Central memory CD8-positive, alpha-beta T cell (primary cell): Measurements from ENCODE around the gene SELENOV.
A peak's percentile ranks its signal among the peaks of the same experiment; 100 is the strongest.

ENCODE experiments used
- ATAC-seq: fragments of 150-1000 bp; cut with Tn5 transposase; replicated peaks from 2 replicates; pipeline ENCODE4 v1.10.0; 2022; ENCODE audit warnings: mild to moderate bottlenecking, moderate FRiP score, moderate number of reproducible peaks; ENCODE audit not compliant: poor library complexity, severe bottlenecking; ENCODE audit errors: extremely low read depth
- DNase-seq, 2 donors: peaks; one replicate each; pipeline ENCODE4 v3.0.0; 2021; ENCODE audit warnings: low spot score in 2 of 2
- H3K27ac Mint-ChIP-seq: one replicate; pipeline ENCODE4 v1.8.0; 2022; ENCODE audit warnings: low read depth, mild to moderate bottlenecking, moderate library complexity, mixed read lengths
- H3K27me3 Mint-ChIP-seq: one replicate; pipeline ENCODE4 v1.8.0; 2022; ENCODE audit warnings: mixed read lengths
- H3K36me3 Mint-ChIP-seq: one replicate; pipeline ENCODE4 v1.8.0; 2022; ENCODE audit warnings: mild to moderate bottlenecking, moderate library complexity, mixed read lengths; ENCODE audit not compliant: insufficient read depth
- H3K4me1 Mint-ChIP-seq: one replicate; pipeline ENCODE4 v1.8.0; 2022; ENCODE audit warnings: mixed read lengths
- H3K4me3 Mint-ChIP-seq: one replicate; pipeline ENCODE4 v1.8.0; 2022; ENCODE audit warnings: mild to moderate bottlenecking, moderate library complexity, mixed read lengths
- H3K9me3 Mint-ChIP-seq: one replicate; pipeline ENCODE4 v1.8.0; 2022; ENCODE audit warnings: mixed read lengths

SELENOV gene

GRCh38 chr19:39533791-39534190, 18.9 kb downstream of the SELENOV start:
- Mint-ChIP-seq H3K4me3 (no peak overlapping the region), H3K36me3 (peaks cover 7% of the 10 kb centered on the region), H3K9me3 (no peaks in the 10 kb centered on the region), H3K4me1 (peaks cover 31% of the 10 kb centered on the region), H3K27ac (no peak overlapping the region), H3K27me3 (no peaks in the 10 kb centered on the region)
- ATAC-seq (no peak), DNase-seq (no peak)

GRCh38 chr19:39539165-39539517, 24.2 kb downstream of the SELENOV start:
- Mint-ChIP-seq H3K27me3 (no peaks in the 10 kb centered on the region), H3K36me3 (peaks cover 8% of the 10 kb centered on the region), H3K4me3 (peak overlapping the region; percentile 94), H3K4me1 (peaks cover 41% of the 10 kb centered on the region), H3K9me3 (no peaks in the 10 kb centered on the region), H3K27ac (peak overlapping the region; percentile 96)
- DNase-seq = no peak
- ATAC-seq = no peak

- Mint-ChIP-seq H3K27ac (peak within 1 kb of the TSS; percentile 96), H3K4me3 (peak within 1 kb of the TSS; percentile 94), H3K36me3 (peaks cover 8% of the 10 kb centered on the region), H3K27me3 (no peaks in the 10 kb centered on the region), H3K9me3 (no peaks in the 10 kb centered on the region), H3K4me1 (peaks cover 41% of the 10 kb centered on the region)
- ATAC-seq (peak; percentile 89), DNase-seq (peak; percentile 86 to 89)
Measured at GRCh38 chr19:39539518-39540332, 24.8 kb downstream of the SELENOV start, which contains the start of gene EID2. TSS of gene EID2 (minus strand) at chr19:39540161. CDS start at chr19:39540079, 82 bp downstream.

GRCh38 chr19:39540333-39540673, 25.4 kb downstream of the SELENOV start:
- ATAC-seq = no peak
- Mint-ChIP-seq H3K27ac (peak overlapping the region; percentile 96), H3K9me3 (no peaks in the 10 kb centered on the region), H3K36me3 (peaks cover 8% of the 10 kb centered on the region), H3K27me3 (no peaks in the 10 kb centered on the region), H3K4me1 (peaks cover 41% of the 10 kb centered on the region), H3K4me3 (peak overlapping the region; percentile 94)
- no peak for DNase-seq

GRCh38 chr19:39542206-39542605, 27.3 kb downstream of the SELENOV start:
- DNase-seq (no peak), ATAC-seq (no peak)
- H3K27ac Mint-ChIP-seq = no peak overlapping the region
- H3K9me3 Mint-ChIP-seq = no peaks in the 10 kb centered on the region
- H3K4me1 Mint-ChIP-seq = peaks cover 31% of the 10 kb centered on the region
- H3K4me3 Mint-ChIP-seq = no peak overlapping the region
- peaks cover 8% of the 10 kb centered on the region for H3K36me3 Mint-ChIP-seq
- peaks cover 12% of the 10 kb centered on the region for H3K27me3 Mint-ChIP-seq

GRCh38 chr19:39543477-39543857, 28.5 kb downstream of the SELENOV start:
- Mint-ChIP-seq H3K36me3 (peaks cover 8% of the 10 kb centered on the region), H3K4me1 (peaks cover 18% of the 10 kb centered on the region), H3K27me3 (peaks cover 16% of the 10 kb centered on the region), H3K4me3 (no peak overlapping the region), H3K27ac (no peak overlapping the region), H3K9me3 (no peaks in the 10 kb centered on the region)
- no peak for DNase-seq
- ATAC-seq = no peak

- Mint-ChIP-seq H3K27ac (no peak overlapping the region), H3K4me1 (peaks cover 11% of the 10 kb centered on the region), H3K36me3 (peaks cover 8% of the 10 kb centered on the region), H3K27me3 (peaks cover 16% of the 10 kb centered on the region), H3K4me3 (no peak overlapping the region), H3K9me3 (no peaks in the 10 kb centered on the region)
- ATAC-seq = no peak
- no peak for DNase-seq
Measured at GRCh38 chr19:39544226-39544903, 29.4 kb downstream of the SELENOV start.

GRCh38 chr19:39544911-39545310, 30.0 kb downstream of the SELENOV start:
- ATAC-seq = no peak
- no peak for DNase-seq
- peaks cover 10% of the 10 kb centered on the region for H3K4me1 Mint-ChIP-seq
- no peak overlapping the region for H3K27ac Mint-ChIP-seq
- H3K27me3 Mint-ChIP-seq = peaks cover 16% of the 10 kb centered on the region
- H3K36me3 Mint-ChIP-seq = peaks cover 6% of the 10 kb centered on the region
- no peak overlapping the region for H3K4me3 Mint-ChIP-seq
- H3K9me3 Mint-ChIP-seq = no peaks in the 10 kb centered on the region

GRCh38 chr19:39546599-39546998, 31.7 kb downstream of the SELENOV start:
- no peak overlapping the region for H3K27ac Mint-ChIP-seq
- peaks cover 16% of the 10 kb centered on the region for H3K27me3 Mint-ChIP-seq
- H3K4me1 Mint-ChIP-seq = no peaks in the 10 kb centered on the region
- no peaks in the 10 kb centered on the region for H3K36me3 Mint-ChIP-seq
- H3K9me3 Mint-ChIP-seq = no peaks in the 10 kb centered on the region
- H3K4me3 Mint-ChIP-seq = no peak overlapping the region
- DNase-seq = no peak
- no peak for ATAC-seq

GRCh38 chr19:39550197-39550596, 35.3 kb downstream of the SELENOV start:
- H3K4me3 Mint-ChIP-seq = no peak overlapping the region
- no peak for ATAC-seq
- H3K27me3 Mint-ChIP-seq = peaks cover 16% of the 10 kb centered on the region
- H3K4me1 Mint-ChIP-seq = no peaks in the 10 kb centered on the region
- no peaks in the 10 kb centered on the region for H3K36me3 Mint-ChIP-seq
- H3K27ac Mint-ChIP-seq = no peak overlapping the region
- DNase-seq = no peak
- H3K9me3 Mint-ChIP-seq = no peaks in the 10 kb centered on the region

- Mint-ChIP-seq H3K27me3 (no peaks in the 10 kb centered on the region), H3K9me3 (no peaks in the 10 kb centered on the region), H3K36me3 (no peaks in the 10 kb centered on the region), H3K4me1 (peaks cover 4% of the 10 kb centered on the region), H3K4me3 (no peak overlapping the region), H3K27ac (no peak overlapping the region)
- no peak for DNase-seq
- no peak for ATAC-seq
Measured at GRCh38 chr19:39553082-39553652, 38.2 kb downstream of the SELENOV start.

GRCh38 chr19:39554701-39555311, 39.9 kb downstream of the SELENOV start:
- H3K4me3 Mint-ChIP-seq = no peak overlapping the region
- no peaks in the 10 kb centered on the region for H3K9me3 Mint-ChIP-seq
- peaks cover 1% of the 10 kb centered on the region for H3K36me3 Mint-ChIP-seq
- no peaks in the 10 kb centered on the region for H3K27me3 Mint-ChIP-seq
- DNase-seq = no peak
- peaks cover 15% of the 10 kb centered on the region for H3K4me1 Mint-ChIP-seq
- ATAC-seq = no peak
- no peak overlapping the region for H3K27ac Mint-ChIP-seq
